Naive thymus-derived CD4-positive, alpha-beta T cell (primary cell): Measurements from ENCODE around the gene TBXA2R. TPM values are rescaled to one million over a fixed set of nuclear protein-coding genes. Genes with fewer than 3 reads are reported as not detected.

ENCODE experiments used
- ATAC-seq: fragments of 150-1000 bp; cut with Tn5 transposase; 2 replicates; pipeline ENCODE4 v1.10.0; 2021; ENCODE audit warnings: mild to moderate bottlenecking, moderate library complexity
- CTCF ChIA-PET: fragments of 350-600 bp; sonication (Branson Sonifier 250); formaldehyde crosslinking; loops from one replicate; lab custom pipeline; 2021; ENCODE audit warnings: antibody characterized with exemption; lab: Charles Lee
- POLR2A ChIA-PET: fragments of 350-600 bp; sonication (Branson Sonifier 250); formaldehyde crosslinking; loops from one replicate; lab custom pipeline; 2021; ENCODE audit warnings: antibody characterized with exemption, inconsistent platforms; lab: Charles Lee
- DNase-seq, 9 donors: peaks; one replicate each; pipeline versions ENCODE4 v3.0.0 to v3.0.0-alpha.2; 2020 to 2022; ENCODE audit warnings: mixed read lengths in 1 of 9
- H3K27ac ChIP-seq: one replicate; pipeline ENCODE4 v1.7.0; 2013; ENCODE audit warnings: mild to moderate bottlenecking, low read depth, low read length, moderate library complexity
- H3K27me3 ChIP-seq, 2 donors: one replicate each; pipeline ENCODE4 v1.7.0; 2013; ENCODE audit warnings: low read length in 2 of 2, mild to moderate bottlenecking in 2 of 2, moderate library complexity in 2 of 2; ENCODE audit not compliant: control insufficient read depth in 2 of 2, insufficient read depth in 2 of 2
- H3K36me3 ChIP-seq, 3 experiments: 1 replicate in 2 of 3; 2 replicates in 1 of 3; pipeline ENCODE4 v1.7.0; 2013; ENCODE audit warnings: low read length in 3 of 3, mild to moderate bottlenecking in 3 of 3, moderate library complexity in 1 of 3; ENCODE audit not compliant: insufficient read depth in 3 of 3, control insufficient read depth in 2 of 3
- H3K4me1 ChIP-seq, 2 donors: one replicate each; pipeline ENCODE4 v1.7.0; 2013; ENCODE audit warnings: low read length in 2 of 2, mild to moderate bottlenecking in 2 of 2, moderate library complexity in 1 of 2; ENCODE audit not compliant: control insufficient read depth in 2 of 2, insufficient read depth in 2 of 2
- H3K4me3 ChIP-seq: 2 replicates; pipeline ENCODE4 v1.7.0; 2013; ENCODE audit warnings: mild to moderate bottlenecking, low read length
- H3K9me3 ChIP-seq, 3 experiments: 1 replicate in 2 of 3; 2 replicates in 1 of 3; pipeline ENCODE4 v1.7.0; 2013; ENCODE audit warnings: low read length in 3 of 3; ENCODE audit not compliant: control insufficient read depth in 2 of 3
- H3K27ac Mint-ChIP-seq, 9 donors: one replicate each; pipeline ENCODE4 v1.8.0; 2020 to 2022; ENCODE audit warnings: mixed read lengths in 9 of 9, mild to moderate bottlenecking in 8 of 9, moderate library complexity in 5 of 9, inconsistent platforms in 2 of 9
- H3K27me3 Mint-ChIP-seq, 5 donors: one replicate each; pipeline ENCODE4 v1.8.0; 2021 to 2022; ENCODE audit warnings: mixed read lengths in 5 of 5, mild to moderate bottlenecking in 1 of 5
- H3K36me3 Mint-ChIP-seq, 5 donors: one replicate each; pipeline ENCODE4 v1.8.0; 2020 to 2022; ENCODE audit warnings: mixed read lengths in 5 of 5, mild to moderate bottlenecking in 3 of 5, inconsistent platforms in 1 of 5
- H3K4me1 Mint-ChIP-seq, 7 donors: one replicate each; pipeline ENCODE4 v1.8.0; 2020 to 2022; ENCODE audit warnings: mixed read lengths in 7 of 7, mild to moderate bottlenecking in 3 of 7, inconsistent platforms in 1 of 7
- H3K4me3 Mint-ChIP-seq, 10 donors: one replicate each; pipeline ENCODE4 v1.8.0; 2020 to 2022; ENCODE audit warnings: mild to moderate bottlenecking in 10 of 10, mixed read lengths in 10 of 10, moderate library complexity in 6 of 10, inconsistent platforms in 2 of 10
- H3K9me3 Mint-ChIP-seq, 11 donors: one replicate each; pipeline ENCODE4 v1.8.0; 2020 to 2022; ENCODE audit warnings: mixed read lengths in 11 of 11, mild to moderate bottlenecking in 4 of 11, inconsistent platforms in 1 of 11, moderate library complexity in 1 of 11
- intact Hi-C, 2 donors: fragments of 100-400 bp; cut with micrococcal nuclease; formaldehyde crosslinking; loops; one replicate each; pipeline ENCODE4 v1.15.1; 2023
- polyA plus RNA-seq, 2 donors: library from polyadenylated mRNA; unstranded; fragments of 300-500 nt; fragmentation: Illumina TruSeq; gene quantifications; one replicate each; pipeline ENCODE4 v1.2.3, GENCODE V29; 2021
- total RNA-seq, 6 experiments: library from RNA in 5 of 6; stranded (reverse) in 5 of 6; gene quantifications; 1 replicate in 5 of 6; 2 replicates in 1 of 6; pipeline ENCODE4 v1.2.3 and lab custom pipeline; 2021 to 2026

The TBXA2R gene
- total and polyA plus RNA-seq, 7 experiments from 2014 or later = 0.73 to 9.0 (median 5.1) TPM

DNA sequence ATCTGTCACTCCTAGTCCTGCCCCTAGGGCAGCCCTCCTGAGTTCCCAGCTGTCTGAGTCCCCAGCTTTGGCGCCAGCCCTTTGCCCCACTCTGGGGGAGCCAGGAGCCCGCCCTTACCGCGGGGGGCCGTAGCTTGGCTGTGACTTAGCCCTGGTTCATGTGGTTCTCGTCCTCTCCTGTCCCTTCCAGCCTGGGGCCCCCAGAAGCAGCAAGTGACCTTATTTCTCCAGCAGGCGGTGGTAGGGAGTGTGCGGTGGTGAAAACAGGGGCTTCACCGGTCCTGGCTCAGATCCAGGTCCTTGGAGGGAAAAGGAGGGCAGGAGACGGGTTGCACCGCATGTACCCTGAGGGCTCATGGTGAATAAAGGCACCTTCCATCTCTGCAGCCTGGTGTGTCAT, 13.5 kb downstream of the TBXA2R start:
- Histone ChIP-seq H3K27me3 (no peaks in the 10 kb centered on the region), H3K36me3 (no peaks in the 10 kb centered on the region), H3K27ac (no peak overlapping the region), H3K9me3 (no peaks in the 10 kb centered on the region), H3K4me1 (no peaks in the 10 kb centered on the region), H3K4me3 (no peak overlapping the region)
- peak overlapping the region in 1 of 9 donors; percentile 28 for H3K27ac Mint-ChIP-seq
- H3K27me3 Mint-ChIP-seq = no peaks in the 10 kb centered on the region
- H3K36me3 Mint-ChIP-seq = peaks cover 0 to 3% (median 0%) of the 10 kb centered on the region in 5 donors
- H3K9me3 Mint-ChIP-seq = peaks cover 0 to 6% (median 0%) of the 10 kb centered on the region in 11 donors
- intact Hi-C loops = no loop called here
- ChIA-PET POLR2A (no interaction called here), CTCF (no interaction called here)
- H3K4me1 Mint-ChIP-seq = peaks cover 0 to 3% (median 0%) of the 10 kb centered on the region in 7 donors
- no peak overlapping the region for H3K4me3 Mint-ChIP-seq
- ATAC-seq (no peak), DNase-seq (no peak)

- Histone ChIP-seq H3K27me3 (no peaks in the 10 kb centered on the region), H3K36me3 (no peaks in the 10 kb centered on the region), H3K4me3 (no peak overlapping the region), H3K9me3 (no peaks in the 10 kb centered on the region), H3K4me1 (no peaks in the 10 kb centered on the region), H3K27ac (no peak overlapping the region)
- Mint-ChIP-seq H3K27ac (peak overlapping the region in 2 of 9 donors; percentile 19 to 57), H3K4me3 (no peak overlapping the region), H3K9me3 (peaks cover 0 to 6% (median 0%) of the 10 kb centered on the region in 11 donors), H3K36me3 (peaks cover 0 to 3% (median 0%) of the 10 kb centered on the region in 5 donors), H3K27me3 (no peaks in the 10 kb centered on the region), H3K4me1 (peaks cover 0 to 3% (median 0%) of the 10 kb centered on the region in 7 donors)
- DNase-seq (no peak), ATAC-seq (no peak)
- ChIA-PET CTCF (interaction anchor here (1.0 kb wide), 1 partner anchor 28 kb away, joined by 3 read pairs; no protein-coding TSS in a partner anchor), POLR2A (interaction anchor here (1.1 kb wide), 1 partner anchor 17 kb away, joined by 3 read pairs; no protein-coding TSS in a partner anchor)
- intact Hi-C loops = no loop called here
Measured at GRCh38 chr19:3591876-3592613, 14.6 kb downstream of the TBXA2R start.

DNA sequence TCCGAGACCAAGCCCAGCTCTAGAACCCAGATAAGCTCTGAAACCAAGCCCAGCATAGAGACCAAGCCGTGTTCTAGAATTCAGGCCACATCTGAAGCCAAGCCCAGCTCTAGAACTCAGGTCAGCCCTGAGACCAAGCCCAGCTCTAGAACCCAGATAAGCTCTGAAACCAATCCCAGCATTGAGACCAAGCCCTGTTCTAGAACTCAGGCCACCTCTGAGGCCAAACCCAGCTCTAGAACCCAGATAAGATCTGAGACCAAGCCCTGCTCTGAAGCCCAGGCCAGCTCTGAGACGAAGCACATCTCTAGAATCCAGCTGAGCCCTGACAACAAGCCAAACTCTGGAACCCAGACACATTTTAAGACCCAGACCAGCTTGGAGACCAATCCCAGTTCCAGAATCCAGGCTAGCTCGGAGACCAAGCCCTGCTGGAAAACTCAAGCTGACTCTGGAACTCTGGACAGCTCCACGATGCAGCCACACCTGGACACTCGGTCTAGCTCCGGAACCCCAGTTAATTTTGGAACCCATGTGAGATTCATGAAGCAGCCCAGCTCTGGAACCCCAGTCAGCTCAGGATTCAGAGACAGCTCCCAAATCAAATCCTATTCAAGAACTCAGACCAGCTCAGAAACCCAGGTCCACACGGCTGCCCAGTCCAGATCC, 15.6 kb downstream of the TBXA2R start:
- H3K27ac Mint-ChIP-seq = peak overlapping the region in 3 of 9 donors; percentile 4 to 57 (median 12)
- Histone ChIP-seq H3K4me1 (peaks cover 0 to 3% of the 10 kb centered on the region in 2 donors), H3K4me3 (no peak overlapping the region), H3K9me3 (no peaks in the 10 kb centered on the region), H3K27me3 (no peaks in the 10 kb centered on the region), H3K36me3 (no peaks in the 10 kb centered on the region), H3K27ac (no peak overlapping the region)
- peaks cover 0 to 6% (median 0%) of the 10 kb centered on the region in 11 donors for H3K9me3 Mint-ChIP-seq
- peaks cover 0 to 3% (median 0%) of the 10 kb centered on the region in 5 donors for H3K36me3 Mint-ChIP-seq
- H3K4me3 Mint-ChIP-seq = no peak overlapping the region
- ATAC-seq (no peak), DNase-seq (no peak)
- CTCF ChIA-PET = interaction anchor here (0.7 to 1.0 kb wide), 2 partner anchors 27 to 29 kb away, joined by 3 read pairs; no protein-coding TSS in a partner anchor
- H3K27me3 Mint-ChIP-seq = no peaks in the 10 kb centered on the region
- POLR2A ChIA-PET = interaction anchor here (0.6 kb wide), 1 partner anchor 1052 kb away, joined by 3 read pairs; no protein-coding TSS in a partner anchor
- peaks cover 0 to 3% (median 0%) of the 10 kb centered on the region in 7 donors for H3K4me1 Mint-ChIP-seq
- intact Hi-C loops = no loop called here

GRCh38 chr19:3589949-3590348, 16.7 kb downstream of the TBXA2R start:
- H3K4me1 Mint-ChIP-seq = peaks cover 0 to 3% (median 0%) of the 10 kb centered on the region in 7 donors
- H3K27me3 Mint-ChIP-seq = no peaks in the 10 kb centered on the region
- no peak overlapping the region for H3K27ac Mint-ChIP-seq
- H3K27me3 ChIP-seq = no peaks in the 10 kb centered on the region
- no peaks in the 10 kb centered on the region for H3K36me3 ChIP-seq
- peaks cover 0 to 3% (median 0%) of the 10 kb centered on the region in 5 donors for H3K36me3 Mint-ChIP-seq
- H3K4me3 Mint-ChIP-seq = no peak overlapping the region
- no peaks in the 10 kb centered on the region for H3K9me3 ChIP-seq
- ChIA-PET POLR2A (no interaction called here), CTCF (interaction anchor here (0.6 to 0.7 kb wide), 2 partner anchors 9 to 29 kb away, joined by 3 to 4 read pairs; no protein-coding TSS in a partner anchor)
- peaks cover 0 to 6% of the 10 kb centered on the region in 2 donors for H3K4me1 ChIP-seq
- no peak overlapping the region for H3K4me3 ChIP-seq
- DNase-seq (no peak), ATAC-seq (no peak)
- H3K27ac ChIP-seq = no peak overlapping the region
- intact Hi-C loops = no loop called here
- H3K9me3 Mint-ChIP-seq = peaks cover 0 to 6% (median 0%) of the 10 kb centered on the region in 11 donors

DNA sequence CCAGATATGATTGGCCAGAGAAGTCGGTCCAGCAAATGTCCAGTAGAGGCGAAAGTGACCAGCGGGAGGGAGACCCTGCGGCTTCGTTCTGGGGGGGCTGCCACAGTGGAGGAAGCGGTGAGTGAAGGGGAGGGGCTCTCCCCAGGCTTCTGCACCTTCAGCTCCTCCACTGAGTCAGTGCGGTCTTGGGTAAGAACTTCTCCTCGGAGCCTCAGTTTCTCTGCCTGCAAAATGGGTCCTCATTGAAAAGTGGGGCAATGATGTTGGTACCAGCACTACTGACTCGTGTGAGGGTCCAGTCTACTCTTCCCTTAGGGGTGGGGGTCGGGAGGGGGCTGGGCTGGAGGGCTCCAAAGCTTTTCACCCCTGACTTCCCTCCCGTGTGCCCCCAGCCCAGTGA, 17.2 kb downstream of the TBXA2R start:
- CTCF ChIA-PET = interaction anchor here (0.6 kb wide), 1 partner anchor 97 kb away, joined by 4 read pairs; no protein-coding TSS in a partner anchor
- Mint-ChIP-seq H3K27ac (peak overlapping the region in 1 of 9 donors; percentile 45), H3K4me3 (peak overlapping the region in 1 of 10 donors; percentile 12)

GRCh38 chr19:3586707-3587346, 19.8 kb downstream of the TBXA2R start:
- DNase-seq (no peak), ATAC-seq (no peak)
- peaks cover 0 to 6% (median 0%) of the 10 kb centered on the region in 11 donors for H3K9me3 Mint-ChIP-seq
- intact Hi-C loops = loop anchor here in 1 of 2 donors (1.0 to 2.0 kb wide), 5 partner anchors 15 to 119 kb away; partner anchors contain the start of genes CACTIN and HMG20B
- no peaks in the 10 kb centered on the region for H3K4me1 Mint-ChIP-seq
- peaks cover 0 to 6% (median 0%) of the 10 kb centered on the region in 5 donors for H3K27me3 Mint-ChIP-seq
- no peak overlapping the region for H3K4me3 ChIP-seq
- peak overlapping the region in 3 of 10 donors; percentile 10 to 71 (median 12) for H3K4me3 Mint-ChIP-seq
- H3K36me3 Mint-ChIP-seq = no peaks in the 10 kb centered on the region
- H3K27ac ChIP-seq = no peak overlapping the region
- ChIA-PET POLR2A (interaction anchor here (0.8 to 2.6 kb wide), 4 partner anchors 13 to 32 kb away, joined by 3 to 9 read pairs (median 6); no protein-coding TSS in a partner anchor), CTCF (interaction anchor here (1.6 kb wide), 1 partner anchor 22 kb away, joined by 5 read pairs; no protein-coding TSS in a partner anchor)
- no peaks in the 10 kb centered on the region for H3K9me3 ChIP-seq
- peaks cover 0 to 6% of the 10 kb centered on the region in 2 donors for H3K4me1 ChIP-seq
- no peaks in the 10 kb centered on the region for H3K27me3 ChIP-seq
- no peak overlapping the region for H3K27ac Mint-ChIP-seq
- H3K36me3 ChIP-seq = no peaks in the 10 kb centered on the region

More for the DNA sequence above, 17.2 kb downstream of the TBXA2R start:
- no peaks in the 10 kb centered on the region for H3K27me3 Mint-ChIP-seq
- Histone ChIP-seq H3K27me3 (no peaks in the 10 kb centered on the region), H3K4me1 (peaks cover 0 to 6% of the 10 kb centered on the region in 2 donors), H3K9me3 (no peaks in the 10 kb centered on the region), H3K36me3 (no peaks in the 10 kb centered on the region), H3K27ac (no peak overlapping the region), H3K4me3 (no peak overlapping the region)
- peaks cover 0 to under 1% (median 0%) of the 10 kb centered on the region in 5 donors for H3K36me3 Mint-ChIP-seq
- ATAC-seq (no peak), DNase-seq (no peak)
- peaks cover 0 to 3% (median 0%) of the 10 kb centered on the region in 7 donors for H3K4me1 Mint-ChIP-seq
- POLR2A ChIA-PET = no interaction called here
- intact Hi-C loops = no loop called here
- peaks cover 0 to 6% (median 0%) of the 10 kb centered on the region in 11 donors for H3K9me3 Mint-ChIP-seq
